Muscle of leg (tissue), 11 donors: ENCODE data around the gene PTGES2. TPM values are rescaled to one million over a fixed set of nuclear protein-coding genes. Genes with fewer than 3 reads are reported as not detected.

ENCODE experiments used
- DNase-seq: peaks from one replicate; pipeline ENCODE4 v3.0.0; 2013
- H3K27ac ChIP-seq: one replicate; pipeline ENCODE4 v1.5.1; 2013; ENCODE audit warnings: mild to moderate bottlenecking, low read length, control low read depth
- H3K27me3 ChIP-seq: one replicate; pipeline ENCODE4 v1.6.1; 2013; ENCODE audit warnings: low read length; ENCODE audit not compliant: control insufficient read depth, insufficient read depth
- H3K36me3 ChIP-seq: one replicate; pipeline ENCODE4 v1.6.1; 2013; ENCODE audit warnings: low read length; ENCODE audit not compliant: control insufficient read depth, insufficient read depth
- H3K4me1 ChIP-seq: one replicate; pipeline ENCODE4 v1.6.1; 2013; ENCODE audit warnings: low read length; ENCODE audit not compliant: control insufficient read depth, insufficient read depth
- H3K4me3 ChIP-seq: one replicate; pipeline ENCODE4 v1.5.1; 2013; ENCODE audit warnings: low read length, control low read depth
- H3K9me3 ChIP-seq: replicated peaks from 2 replicates; pipeline ENCODE4 v1.6.1; 2013; ENCODE audit warnings: low read depth, low read length; ENCODE audit not compliant: control insufficient read depth
- WGBS: methylation state at CpG from one replicate; pipeline ENCODE4 v1.1.5; 2013; ENCODE audit warnings: missing lambda C conversion rate; ENCODE audit not compliant: insufficient coverage; 5-methylcytosine and 5-hydroxymethylcytosine counted together
- polyA plus RNA-seq, 8 donors: library from polyadenylated mRNA; unstranded; fragments of 120-200 nt; gene quantifications; one replicate each; pipeline versions ENCODE4 v1.2.1 to v1.2.3, GENCODE V29; 2013; ENCODE audit warnings: inconsistent platforms in 1 of 8, low replicate concordance in 1 of 8; ENCODE audit not compliant: insufficient read length in 8 of 8, insufficient read depth in 1 of 8
- total RNA-seq: library from RNA; stranded (reverse); fragments of 120-200 nt; gene quantifications from one replicate; pipeline ENCODE4 v1.2.4, GENCODE V29; 2013

The PTGES2 gene
- total and polyA plus RNA-seq, 9 donors = 30.1 to 45.3 (median 41.3) TPM

GRCh38 chr9:128146591-128147120, 19.1 kb upstream of the PTGES2 start:
- H3K27ac ChIP-seq = no peak overlapping the region
- DNase-seq = no peak
- no peaks in the 10 kb centered on the region for H3K9me3 ChIP-seq
- WGBS = 90% methylated on average over 7 of the region's 8 CpGs
- peaks cover 38% of the 10 kb centered on the region for H3K4me1 ChIP-seq
- no peaks in the 10 kb centered on the region for H3K36me3 ChIP-seq
- peaks cover 3% of the 10 kb centered on the region for H3K27me3 ChIP-seq
- no peak overlapping the region for H3K4me3 ChIP-seq

- 59% methylated on average over 13 of the region's 13 CpGs for WGBS
- DNase-seq = no peak
- Histone ChIP-seq H3K4me3 (no peak overlapping the region), H3K27ac (no peak overlapping the region), H3K4me1 (peaks cover 37% of the 10 kb centered on the region), H3K36me3 (no peaks in the 10 kb centered on the region), H3K9me3 (no peaks in the 10 kb centered on the region), H3K27me3 (no peaks in the 10 kb centered on the region)
Observed at GRCh38 chr9:128145951-128146351, 18.4 kb upstream of the PTGES2 start.

- peaks cover 33% of the 10 kb centered on the region for H3K4me1 ChIP-seq
- no peaks in the 10 kb centered on the region for H3K27me3 ChIP-seq
- H3K27ac ChIP-seq = no peak overlapping the region
- no peaks in the 10 kb centered on the region for H3K36me3 ChIP-seq
- H3K9me3 ChIP-seq = no peaks in the 10 kb centered on the region
- H3K4me3 ChIP-seq = no peak overlapping the region
- DNase-seq = no peak
- whole genome bisulfite sequencing = 51% methylated on average over 8 of the region's 8 CpGs
Observed at GRCh38 chr9:128145536-128145935, 18.0 kb upstream of the PTGES2 start.

GRCh38 chr9:128144239-128145181, 17.0 kb upstream of the PTGES2 start:
- Histone ChIP-seq H3K9me3 (no peaks in the 10 kb centered on the region), H3K4me1 (peaks cover 29% of the 10 kb centered on the region), H3K36me3 (no peaks in the 10 kb centered on the region), H3K27me3 (peaks cover under 1% of the 10 kb centered on the region), H3K4me3 (no peak overlapping the region), H3K27ac (no peak overlapping the region)
- 90% methylated on average over 15 of the region's 22 CpGs for WGBS
- DNase-seq = no peak

- Histone ChIP-seq H3K27me3 (peaks cover 4% of the 10 kb centered on the region), H3K9me3 (no peaks in the 10 kb centered on the region), H3K36me3 (no peaks in the 10 kb centered on the region), H3K4me1 (peaks cover 27% of the 10 kb centered on the region), H3K27ac (no peak overlapping the region), H3K4me3 (no peak overlapping the region)
- no peak for DNase-seq
- 63% methylated on average over 7 of the region's 8 CpGs for WGBS
Observed at GRCh38 chr9:128143525-128144238, 16.2 kb upstream of the PTGES2 start.

GRCh38 chr9:128142596-128142995, 15.1 kb upstream of the PTGES2 start:
- Histone ChIP-seq H3K27me3 (peaks cover 4% of the 10 kb centered on the region), H3K36me3 (no peaks in the 10 kb centered on the region), H3K27ac (no peak overlapping the region), H3K4me1 (peaks cover 29% of the 10 kb centered on the region), H3K4me3 (no peak overlapping the region), H3K9me3 (no peaks in the 10 kb centered on the region)
- DNase-seq = no peak
- 50% methylated on average over 1 of the region's 2 CpGs for WGBS

GRCh38 chr9:128142061-128142460, 14.5 kb upstream of the PTGES2 start:
- Histone ChIP-seq H3K36me3 (no peaks in the 10 kb centered on the region), H3K9me3 (no peaks in the 10 kb centered on the region)
- 53% methylated on average over 3 of the region's 4 CpGs for WGBS

GRCh38 chr9:128141604-128142003, 14.1 kb upstream of the PTGES2 start:
- peaks cover 29% of the 10 kb centered on the region for H3K4me1 ChIP-seq
- peaks cover 4% of the 10 kb centered on the region for H3K27me3 ChIP-seq
- H3K27ac ChIP-seq = no peak overlapping the region
- 92% methylated on average over 2 of the region's 3 CpGs for WGBS
- H3K9me3 ChIP-seq = no peaks in the 10 kb centered on the region
- DNase-seq = no peak
- no peaks in the 10 kb centered on the region for H3K36me3 ChIP-seq
- H3K4me3 ChIP-seq = no peak overlapping the region

More at GRCh38 chr9:128142061-128142460, 14.5 kb upstream of the PTGES2 start:
- DNase-seq = no peak
- no peak overlapping the region for H3K4me3 ChIP-seq
- peaks cover 4% of the 10 kb centered on the region for H3K27me3 ChIP-seq
- H3K4me1 ChIP-seq = peaks cover 29% of the 10 kb centered on the region
- H3K27ac ChIP-seq = no peak overlapping the region

- H3K9me3 ChIP-seq = no peaks in the 10 kb centered on the region
- H3K27me3 ChIP-seq = peaks cover 4% of the 10 kb centered on the region
- H3K36me3 ChIP-seq = no peaks in the 10 kb centered on the region
- 83% methylated on average over 4 of the region's 16 CpGs for WGBS
- no peak for DNase-seq
- H3K27ac ChIP-seq = no peak overlapping the region
- H3K4me3 ChIP-seq = peak overlapping the region; percentile 22
- peaks cover 24% of the 10 kb centered on the region for H3K4me1 ChIP-seq
Observed at GRCh38 chr9:128139621-128140020, 12.1 kb upstream of the PTGES2 start.

GRCh38 chr9:128138001-128138400, 10.5 kb upstream of the PTGES2 start:
- no peaks in the 10 kb centered on the region for H3K9me3 ChIP-seq
- H3K4me1 ChIP-seq = peaks cover 22% of the 10 kb centered on the region
- no peak overlapping the region for H3K27ac ChIP-seq
- DNase-seq = no peak
- WGBS = 63% methylated on average over 1 of the region's 3 CpGs
- H3K27me3 ChIP-seq = peaks cover 4% of the 10 kb centered on the region
- H3K36me3 ChIP-seq = no peaks in the 10 kb centered on the region
- no peak overlapping the region for H3K4me3 ChIP-seq
